Hepatocyte (in vitro differentiated cells): Measurements from ENCODE around the gene OTOS.

Experiments used
- CTCF ChIP-seq: fragments of 200-600 bp; sonication (generic); IDR thresholded peaks from 2 replicates; pipeline ENCODE4 v1.5.1; 2016; ENCODE audit warnings: antibody characterized with exemption, mild to moderate bottlenecking; ENCODE audit not compliant: poor library complexity
- EZH2 ChIP-seq: fragments of 200-600 bp; sonication (generic); IDR thresholded peaks from 2 replicates; pipeline ENCODE4 v1.6.1; 2016; ENCODE audit warnings: antibody characterized with exemption, mild to moderate bottlenecking, borderline replicate concordance

- no peak for TF ChIP-seq CTCF
- TF ChIP-seq EZH2, result no peak
Observed at GRCh38 chr2:240169486-240170353, 29.3 kb upstream of the OTOS start.
